Stimulated activated CD8-positive, alpha-beta memory T cell treated with anti-CD3 and anti-CD28 coated beads, Interleukin-7, amount 100 ng/mL, for 1 hour (primary cell): ENCODE results near the gene MEIOSIN.

Source experiments
- DNase-seq, 2 donors: peaks; one replicate each; pipeline ENCODE4 v3.0.0-alpha.2; 2020; ENCODE audit warnings: low read depth in 2 of 2

The MEIOSIN gene

DNA sequence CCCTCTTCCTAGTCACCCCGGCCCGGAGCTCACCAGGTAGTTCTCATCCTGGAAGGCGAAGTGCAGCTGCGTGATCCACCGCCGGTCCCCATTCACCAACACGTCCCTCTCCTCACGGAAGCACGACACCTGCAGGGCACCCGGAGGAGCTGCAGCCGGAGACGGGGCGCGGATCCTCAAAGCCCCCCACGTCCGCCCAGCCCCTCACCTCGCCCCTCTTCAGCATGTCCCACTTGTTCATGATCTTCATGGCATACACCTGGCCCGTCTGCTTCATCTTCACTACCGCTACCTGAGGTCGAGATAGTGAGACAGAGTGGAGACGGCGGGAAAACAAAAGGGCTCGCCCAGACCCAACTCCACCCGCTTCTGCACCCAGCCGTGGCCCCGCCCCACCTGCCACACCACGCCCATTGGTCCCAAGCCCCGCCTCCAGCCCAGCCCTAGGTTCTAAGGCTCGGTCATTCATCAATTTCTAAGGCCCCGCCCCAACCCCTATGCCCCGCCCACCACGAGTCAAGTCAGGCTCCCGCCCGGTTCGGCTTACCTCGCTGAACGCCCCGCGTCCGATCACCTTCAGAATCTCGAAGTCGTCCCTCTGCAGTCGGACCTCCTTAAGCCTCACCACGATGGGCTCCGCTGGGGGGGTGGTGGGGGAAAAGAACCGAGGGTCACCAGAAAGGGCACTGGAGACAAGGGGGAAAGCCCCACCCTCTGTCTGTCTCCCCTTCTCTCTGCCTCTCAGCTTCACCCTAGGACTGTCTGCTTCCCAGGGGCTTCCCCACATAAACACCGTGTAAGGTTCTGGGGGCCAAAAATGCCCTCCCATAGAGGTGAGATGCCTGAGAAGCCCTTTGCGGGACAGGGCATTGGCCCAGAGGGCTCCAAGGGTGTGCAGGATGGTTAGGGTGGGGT, 46.2 kb downstream of the MEIOSIN start:
- peak; percentile 52 to 61 for DNase-seq

DNA sequence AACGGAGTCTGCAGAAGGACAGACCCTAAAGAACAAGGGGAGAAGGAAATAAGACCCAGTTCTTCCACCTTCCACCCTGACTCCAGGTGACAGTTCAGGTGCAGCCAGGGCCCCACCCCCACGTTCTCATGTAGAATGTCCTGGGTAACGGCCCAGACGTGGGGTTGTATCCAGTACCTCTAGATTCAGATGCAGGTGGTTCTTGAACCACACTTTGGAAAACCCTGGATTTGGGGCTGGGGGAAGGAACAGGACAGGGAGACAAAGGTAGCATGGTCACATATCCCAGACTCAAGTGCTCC, 46.9 kb downstream of the MEIOSIN start:
- no peak for DNase-seq

DNA sequence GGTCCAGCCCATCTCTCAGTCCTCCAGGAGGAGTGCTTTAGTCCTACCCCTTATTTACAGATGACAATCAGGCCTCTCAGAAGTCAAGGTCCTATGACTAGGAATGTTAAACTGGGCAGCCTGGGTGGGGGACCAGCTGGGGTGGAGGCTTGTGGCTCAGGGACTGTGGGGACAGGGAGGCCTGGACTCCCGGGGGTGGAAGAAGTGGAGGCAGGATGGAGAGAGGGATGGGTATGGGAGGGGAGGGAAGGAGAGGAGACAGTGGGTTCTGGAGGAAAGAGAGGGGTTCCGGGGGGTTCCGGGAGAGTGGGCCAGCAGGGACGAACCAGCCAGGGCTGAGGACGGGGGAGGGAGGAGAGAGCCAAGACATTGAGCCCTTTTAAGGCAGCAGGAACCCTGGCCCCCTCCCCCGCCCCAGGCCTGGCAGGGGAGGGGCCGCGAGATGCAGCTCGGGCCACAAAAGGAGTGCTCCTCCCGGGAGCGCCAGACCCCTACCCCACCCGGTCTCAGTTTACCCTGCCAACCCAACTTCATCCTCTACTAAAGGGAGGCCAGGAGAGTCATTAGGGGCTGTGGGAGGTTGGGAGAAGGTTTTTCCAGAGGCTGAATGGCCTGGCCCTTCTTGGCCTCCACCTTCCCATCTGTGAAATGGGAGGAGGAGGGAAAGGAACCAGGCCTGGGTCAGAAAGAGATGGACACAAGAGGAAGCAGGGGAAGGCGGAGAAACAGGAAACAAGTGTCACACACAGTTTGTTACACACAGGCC, 47.4 kb downstream of the MEIOSIN start:
- DNase-seq: no peak

DNA sequence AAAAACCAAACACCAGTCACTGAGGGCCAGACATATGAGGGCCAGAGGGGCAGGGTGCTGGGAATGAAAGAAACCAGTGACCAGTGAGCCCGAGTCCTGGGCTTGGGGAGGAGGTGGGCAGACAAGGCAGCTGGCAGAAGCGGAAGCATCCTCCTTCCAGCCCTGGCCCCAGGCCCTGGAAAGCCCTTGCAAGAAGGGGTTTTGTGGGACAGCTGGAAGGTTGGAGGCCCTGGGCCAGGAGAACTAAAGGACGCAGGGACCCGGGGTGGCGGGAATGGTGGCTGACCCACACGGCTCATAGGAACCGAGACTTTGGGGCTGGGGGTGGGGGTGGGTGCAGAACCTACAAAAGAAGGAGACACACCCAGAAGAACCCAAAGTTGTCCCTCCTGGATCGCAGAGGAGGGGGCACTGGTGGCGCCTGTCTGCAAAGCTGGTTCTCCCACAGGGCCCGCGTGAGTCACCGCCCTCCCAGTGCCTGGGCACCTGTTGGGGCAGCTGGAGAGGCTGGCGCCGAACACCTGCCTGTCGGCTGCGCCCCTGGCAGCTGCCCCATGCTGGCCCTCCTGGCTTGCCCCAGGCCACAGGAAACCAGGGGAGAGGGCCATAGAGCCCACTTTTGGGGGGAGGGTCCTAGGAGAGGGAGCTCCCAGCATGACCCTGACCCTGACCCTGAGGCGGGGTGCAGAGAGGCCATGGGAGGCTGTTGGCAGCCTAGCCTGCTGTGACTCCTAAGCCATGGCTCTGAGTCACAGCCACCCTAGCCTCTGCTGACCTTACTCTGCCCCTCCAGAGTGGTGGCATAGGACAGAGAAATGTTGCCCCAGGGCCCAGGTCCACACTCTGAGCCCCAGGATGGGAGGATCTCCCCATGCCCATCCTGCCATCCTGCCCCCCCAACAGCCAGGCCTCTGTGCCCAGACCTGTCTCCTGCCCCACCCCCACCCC, 48.2 kb downstream of the MEIOSIN start:
- no peak for DNase-seq

DNA sequence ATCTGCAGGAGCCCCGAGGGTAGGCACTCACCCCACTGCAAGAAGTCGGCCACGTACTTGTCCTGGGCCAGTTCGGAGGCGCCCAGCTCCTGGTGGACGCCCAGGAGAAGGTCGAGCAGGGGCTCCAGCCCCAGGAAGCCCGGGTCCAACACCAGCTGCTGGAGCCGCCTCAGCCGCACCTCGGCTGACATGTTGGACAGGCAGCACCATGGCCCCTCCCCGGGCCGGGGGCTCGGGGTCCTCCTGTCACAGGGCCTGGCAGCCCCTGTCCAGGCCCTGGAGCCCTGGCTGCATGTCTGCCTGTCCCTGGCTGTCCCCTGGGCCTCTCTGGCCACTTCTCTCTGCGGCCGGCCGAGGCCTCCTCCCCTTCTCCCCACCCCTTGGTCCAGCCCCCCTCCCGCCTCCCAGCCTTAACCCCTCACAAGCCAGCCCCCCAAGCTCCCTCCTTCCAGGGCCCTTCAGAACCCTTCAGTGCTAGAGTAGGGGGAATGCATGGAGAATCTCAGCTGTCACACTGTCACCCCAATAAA, 49.0 kb downstream of the MEIOSIN start, which contains the start of gene DMPK:
Gene DMPK, minus strand, starts transcription at position 329 of the 530 bp plus-strand sequence. Its CDS starts 138 bp downstream, at position 191.
- DNase-seq: no peak

DNA sequence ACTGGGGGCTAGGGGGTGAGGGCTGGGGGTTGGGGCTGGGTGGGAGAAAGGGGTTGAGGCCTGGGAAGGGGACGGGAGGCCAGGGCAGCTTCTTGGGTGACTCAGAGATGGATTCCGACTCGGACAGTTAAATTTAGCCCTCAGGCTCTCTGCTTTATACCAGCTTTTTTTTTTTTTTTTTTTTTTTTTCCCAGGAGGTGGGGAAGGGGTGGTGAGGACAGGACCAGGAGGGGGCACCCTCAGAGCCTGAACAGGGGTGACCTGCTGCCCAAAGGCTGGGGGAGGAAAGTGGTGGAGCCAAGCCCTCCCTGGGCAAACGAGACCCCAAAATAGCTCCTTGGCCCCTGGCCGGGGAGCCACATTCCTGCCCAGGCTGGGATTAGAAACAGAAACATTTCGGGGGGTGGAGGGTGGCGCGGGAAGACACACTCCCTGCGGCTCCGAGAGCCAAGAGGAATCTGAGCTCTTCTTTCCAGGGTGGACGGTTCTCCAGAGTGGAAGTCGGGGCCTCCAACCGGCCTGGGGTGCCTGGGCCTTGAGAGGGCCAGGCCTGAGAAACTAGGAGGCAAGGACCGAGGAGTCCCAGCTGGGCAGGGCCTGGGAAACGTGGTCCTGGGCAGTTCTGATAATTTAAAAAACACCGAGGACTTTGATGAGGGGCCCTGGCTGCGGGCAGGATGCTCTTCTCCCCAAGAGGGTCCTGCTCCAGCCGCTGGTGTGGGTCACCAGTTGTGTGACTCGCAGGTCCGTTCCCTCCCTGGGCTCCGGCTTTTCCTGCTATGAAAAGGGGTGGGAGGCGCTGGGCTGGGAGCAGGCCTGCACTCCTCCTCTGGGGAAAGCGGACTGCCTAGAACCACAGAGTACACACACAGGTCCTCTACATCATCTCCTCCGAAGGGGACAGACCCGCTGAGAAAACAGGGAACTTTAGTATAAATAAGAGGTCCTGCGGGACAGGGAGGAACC, 49.9 kb downstream of the MEIOSIN start:
- no peak for DNase-seq

DNA sequence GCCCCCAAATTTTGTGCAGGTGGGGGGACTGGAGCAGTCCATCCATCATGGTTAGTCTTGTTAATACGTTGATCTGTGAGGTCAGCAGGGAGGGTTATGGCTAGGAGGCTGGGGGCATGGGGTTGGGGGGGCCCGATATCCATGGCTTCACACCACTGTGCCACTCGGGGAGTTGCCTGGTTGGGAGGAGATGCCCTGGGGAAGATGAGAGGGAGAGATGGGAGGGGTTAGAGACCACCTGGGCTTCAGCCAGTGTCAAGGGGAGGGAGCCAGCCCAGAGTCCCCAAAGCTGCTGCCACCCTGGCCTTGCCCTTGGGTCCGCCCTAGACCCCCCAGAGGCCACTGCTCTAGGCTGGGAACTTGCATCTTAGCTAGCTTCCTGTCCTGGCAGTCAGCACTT, 50.9 kb downstream of the MEIOSIN start:
- no peak for DNase-seq

DNA sequence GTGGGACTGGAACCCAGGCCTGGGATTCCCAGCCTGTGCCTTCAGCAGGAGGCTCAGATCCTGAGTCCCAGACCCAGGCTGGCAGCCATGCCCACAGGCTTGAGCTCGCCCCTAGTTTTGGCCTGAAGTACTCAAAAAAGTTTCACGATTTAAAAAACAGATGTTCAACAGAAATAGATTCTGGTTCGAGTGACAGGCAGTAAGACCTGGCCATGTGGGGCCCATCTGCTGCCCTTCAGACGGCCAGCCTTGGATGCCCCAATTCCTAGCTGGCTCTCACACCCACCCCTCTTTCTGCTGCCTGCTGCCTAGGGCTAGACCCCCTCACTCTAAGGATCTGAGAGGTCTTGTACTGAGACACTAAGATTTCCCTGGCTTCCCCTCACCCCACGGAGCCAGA, 51.9 kb downstream of the MEIOSIN start:
- no peak for DNase-seq

DNA sequence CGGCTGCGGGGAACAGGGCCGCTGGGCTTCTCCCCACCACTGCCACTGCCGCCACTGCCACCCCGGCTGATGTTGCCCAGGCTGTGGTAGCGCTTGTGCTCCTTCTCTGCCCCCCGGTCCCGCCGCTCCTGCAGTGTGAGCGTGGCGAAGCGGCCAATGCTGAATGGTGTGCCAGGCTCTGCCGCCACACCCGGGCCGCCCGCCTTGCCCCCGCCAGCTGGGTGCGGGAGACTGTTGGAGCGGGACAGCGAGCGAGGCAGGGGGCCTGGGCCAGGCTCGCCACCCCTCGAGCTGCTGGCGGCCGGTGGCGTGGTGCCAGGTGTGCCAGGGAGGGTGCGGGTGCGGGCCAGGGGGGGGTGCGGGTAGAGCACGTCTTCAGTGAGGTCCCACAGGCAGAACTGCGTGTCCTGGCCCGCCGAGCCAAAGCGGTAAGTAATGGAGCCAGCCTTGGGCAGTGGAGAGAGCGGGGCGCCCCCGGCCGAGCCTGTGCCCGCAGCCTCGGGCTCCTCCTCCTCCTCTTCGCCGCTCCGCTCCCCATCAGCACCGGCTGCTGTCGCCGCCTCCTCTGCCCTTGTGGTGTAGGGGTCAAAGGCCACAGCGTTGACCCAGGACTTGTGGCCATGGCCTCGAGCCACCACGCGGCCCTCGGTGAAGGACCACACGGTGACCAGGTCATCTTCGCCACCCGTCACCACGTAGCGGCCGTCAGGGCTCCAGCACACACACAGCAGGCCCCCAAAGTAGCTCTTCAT, 52.7 kb downstream of the MEIOSIN start:
- DNase-seq: no peak

DNA sequence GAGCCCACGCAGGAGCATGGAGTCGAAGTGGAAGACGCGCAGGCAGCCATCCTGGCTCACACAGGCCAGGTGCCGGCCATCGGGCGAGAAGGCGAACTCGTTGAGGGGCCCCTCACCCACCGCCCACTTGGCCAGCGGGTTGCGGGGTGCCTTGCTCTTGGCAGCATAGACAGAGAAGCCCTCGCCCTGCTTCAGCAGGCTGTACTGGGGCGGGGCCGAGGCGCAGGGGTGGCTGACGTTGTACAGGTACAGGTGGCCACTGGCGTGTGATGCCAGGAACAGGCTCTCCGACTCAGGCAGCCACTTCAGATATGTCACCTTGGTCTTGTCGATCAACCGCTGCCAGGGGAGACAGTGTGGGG, 53.3 kb downstream of the MEIOSIN start:
- DNase-seq: no peak

DNA sequence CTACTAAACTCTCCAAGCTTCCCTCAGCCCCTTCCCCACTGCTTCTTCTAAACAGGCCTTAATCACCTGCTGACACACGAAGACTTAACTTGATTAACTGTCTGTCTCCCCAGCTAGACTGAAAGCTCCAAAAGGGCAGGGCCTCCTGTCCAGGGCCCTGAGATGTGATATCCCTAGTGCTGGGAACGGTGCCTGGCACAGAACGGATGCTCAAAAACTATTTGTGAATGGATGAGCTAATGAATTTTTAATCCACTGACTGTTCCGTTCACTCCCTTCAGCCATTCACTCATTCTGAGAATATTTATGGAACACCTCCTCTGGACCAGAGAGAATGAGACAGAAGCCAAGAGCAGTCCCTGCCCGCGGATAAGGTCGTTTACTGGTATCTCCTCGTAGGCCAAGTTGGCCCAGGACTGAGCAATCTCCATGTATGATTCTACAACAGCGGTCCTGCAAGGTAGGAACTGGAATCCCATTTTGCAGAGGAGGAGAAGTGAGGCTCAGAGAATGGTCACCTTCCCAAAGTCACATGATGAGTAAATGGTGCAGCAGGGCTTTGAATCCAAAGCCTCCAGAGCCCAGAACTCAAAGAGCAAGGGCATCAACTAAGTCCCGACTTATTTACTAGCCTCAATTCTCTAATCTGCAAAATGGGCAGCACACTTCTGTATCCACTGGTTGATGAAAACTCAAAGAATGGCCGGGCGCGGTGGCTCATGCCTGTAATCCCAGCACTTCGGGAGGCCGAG, 56.0 kb downstream of the MEIOSIN start:
- DNase-seq: no peak

DNA sequence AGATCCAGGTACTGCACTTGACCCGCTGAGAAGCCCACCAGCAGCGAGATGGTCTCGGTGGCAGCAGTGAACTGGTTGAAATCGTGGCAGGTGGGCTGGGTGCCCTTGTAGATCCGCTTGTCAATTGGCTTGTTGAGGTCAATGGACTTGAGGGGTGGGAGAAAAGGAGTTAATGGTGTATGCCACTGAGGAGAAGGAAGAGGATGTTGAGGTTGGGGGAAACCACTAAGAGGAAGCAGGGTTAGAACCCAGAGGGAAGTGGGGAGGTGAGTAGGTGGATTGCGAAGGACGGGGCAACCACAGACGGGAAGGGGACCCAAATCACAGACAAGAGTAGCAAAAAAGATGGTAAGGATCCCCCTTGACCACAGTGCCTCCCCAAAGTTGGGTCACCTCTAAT, 57.7 kb downstream of the MEIOSIN start:
- no peak for DNase-seq

DNA sequence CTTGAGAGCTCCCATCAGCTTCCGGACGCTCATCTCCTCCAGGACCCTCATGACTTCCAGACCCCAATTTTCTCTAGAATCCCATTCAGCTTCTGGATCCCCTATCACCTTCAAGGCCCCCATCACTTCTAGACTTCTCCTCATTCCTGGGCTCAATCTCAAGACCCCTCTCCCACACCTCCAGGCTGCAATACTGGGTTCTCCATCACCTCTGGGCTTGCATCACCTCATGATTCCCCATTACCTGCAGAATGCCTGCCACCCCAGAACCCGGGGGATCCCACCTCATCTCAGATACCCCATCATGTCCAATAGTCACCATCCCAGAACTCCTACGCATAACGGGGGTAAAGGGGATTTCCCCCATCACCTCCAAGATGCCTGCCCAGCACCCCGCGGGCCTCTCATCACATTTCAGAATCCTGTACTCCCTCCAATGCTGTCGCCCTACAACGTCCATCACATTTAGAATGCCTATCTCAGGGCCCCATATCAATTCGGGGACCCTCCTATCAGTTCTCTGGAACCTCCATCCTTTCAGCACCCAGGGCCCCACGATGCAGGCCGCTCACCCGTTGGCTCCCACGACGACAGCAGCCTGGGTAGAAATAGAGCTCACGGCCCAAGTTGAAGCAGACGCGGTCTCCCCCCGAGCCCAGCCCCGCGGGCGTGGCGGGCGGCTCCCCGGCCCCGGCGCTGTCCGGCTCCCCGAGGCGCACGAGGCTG, 58.7 kb downstream of the MEIOSIN start:
- no peak for DNase-seq

DNA sequence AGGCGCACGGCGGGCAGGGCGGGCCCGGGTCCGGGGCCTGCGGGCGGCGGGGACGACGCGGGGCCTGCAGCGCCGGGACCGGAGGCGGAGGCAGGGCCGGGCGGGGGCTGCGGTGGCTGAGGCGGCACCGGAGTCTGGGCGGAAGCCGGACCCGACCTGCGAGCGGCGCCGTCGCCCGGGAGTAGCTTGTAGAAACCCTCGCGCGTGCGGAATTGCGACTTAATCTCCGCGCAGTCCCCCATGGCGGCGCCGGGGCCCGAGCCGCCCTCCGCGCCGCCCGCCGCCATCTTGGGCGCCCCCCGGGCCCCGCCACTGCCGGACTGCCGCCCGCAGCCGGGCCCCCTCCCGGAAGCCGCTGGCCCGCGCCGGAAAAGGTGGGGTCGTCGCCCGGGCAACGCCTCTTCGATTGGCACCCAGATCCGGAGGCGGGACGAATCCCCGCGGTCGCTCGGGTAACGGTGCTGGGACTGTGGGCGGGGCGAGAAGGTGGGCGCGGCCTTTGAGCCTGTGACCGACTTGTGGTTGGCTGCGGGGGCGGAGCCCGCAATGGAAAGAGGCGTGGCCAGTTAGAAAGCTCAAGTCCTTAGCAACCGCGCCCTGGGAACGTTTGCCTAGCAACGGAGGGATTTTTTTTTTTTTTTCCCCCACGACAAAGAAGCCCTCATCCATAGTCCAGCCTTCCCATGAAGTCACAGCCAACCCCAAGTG, 59.4 kb downstream of the MEIOSIN start, which contains the start of gene DMWD:
Gene DMWD, minus strand, starts transcription at position 376 of the 708 bp plus-strand sequence. Its CDS starts 89 bp downstream, at position 287.
- DNase-seq: peak; percentile 99 to 100

DNA sequence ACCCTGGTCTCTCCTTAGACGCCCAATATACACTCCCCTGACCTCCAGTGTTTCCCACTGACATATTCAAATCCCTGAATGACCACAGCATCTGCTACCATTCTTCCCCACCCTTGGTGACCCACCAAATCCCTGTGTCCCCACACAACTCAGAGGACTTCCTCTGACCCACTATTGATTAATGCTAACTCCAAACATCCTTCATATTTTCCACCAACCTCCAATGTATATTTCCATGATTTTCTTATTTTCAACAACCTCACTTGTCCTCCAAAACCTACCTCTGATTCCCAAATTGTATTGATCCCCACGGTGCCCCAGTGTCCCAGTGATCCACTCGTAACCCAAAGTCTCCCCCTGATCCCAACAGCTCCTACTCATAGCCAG, 59.9 kb downstream of the MEIOSIN start:
- no peak for DNase-seq

DNA sequence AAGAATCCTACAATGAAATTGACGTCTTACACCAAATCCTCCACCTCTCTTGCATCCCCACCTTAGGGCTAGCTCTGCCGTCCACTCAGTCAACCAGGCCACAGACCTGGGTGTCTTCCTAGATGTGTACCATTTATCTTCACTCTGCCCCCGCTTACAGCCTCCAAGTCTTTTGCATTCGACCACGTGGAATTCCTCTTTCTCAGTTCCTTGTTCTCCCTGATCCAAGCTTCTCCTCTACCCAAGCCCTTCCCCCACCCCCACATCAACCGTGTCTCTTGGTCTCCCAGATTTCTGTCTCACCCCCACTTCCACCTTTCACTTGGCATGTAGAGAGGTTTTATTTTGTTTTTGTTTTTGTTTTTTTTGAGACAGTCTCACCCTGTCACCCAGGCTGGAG, 60.6 kb downstream of the MEIOSIN start:
- DNase-seq: no peak

DNA sequence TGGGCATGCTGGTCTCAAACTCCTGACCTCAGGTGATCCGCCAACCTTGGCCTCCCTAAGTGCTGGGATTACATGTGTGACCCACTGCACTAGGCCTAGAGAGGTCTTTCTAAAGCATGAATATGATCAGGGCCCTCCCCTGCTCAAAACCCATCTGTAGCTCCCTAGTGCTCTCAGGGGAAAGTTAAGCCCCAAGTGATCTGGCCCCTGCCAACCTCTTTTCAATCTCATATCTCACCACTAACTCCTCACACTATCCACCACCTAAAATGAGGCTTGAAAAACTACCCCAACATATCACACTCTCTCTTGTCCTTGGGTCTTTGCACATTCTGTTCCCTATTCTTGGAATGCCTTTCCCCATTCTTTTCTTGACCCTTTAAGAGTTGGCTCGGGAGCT, 61.4 kb downstream of the MEIOSIN start:
- DNase-seq: no peak
